DMS 273 (cell line): ENCODE results near the gene OLFML2A.
A peak's percentile ranks its signal among the peaks of the same experiment; 100 is the strongest.

Experiments
- DNase-seq: peaks from one replicate; lab custom pipeline; 2025; ENCODE audit not compliant: unreplicated experiment; lab: John Stamatoyannopoulos, UW

OLFML2A gene

GRCh38 chr9:124774129-124774978 is 2.6 kb upstream of the OLFML2A start:
- DNase-seq, result peak; percentile 90

- no peak for DNase-seq
Observed at GRCh38 chr9:124776618-124776953, 347 bp upstream of the OLFML2A start.

GRCh38 chr9:124778575-124779367 is 1.8 kb downstream of the OLFML2A start:
- DNase-seq, result no peak

- DNase-seq, result peak; percentile 71
Observed at GRCh38 chr9:124779368-124780059, 2.6 kb downstream of the OLFML2A start.

GRCh38 chr9:124780060-124780756 is 3.3 kb downstream of the OLFML2A start:
- no peak for DNase-seq

- DNase-seq, result no peak
Observed at GRCh38 chr9:124780757-124781151, 3.8 kb downstream of the OLFML2A start.

GRCh38 chr9:124781967-124782660 is 5.2 kb downstream of the OLFML2A start:
- DNase-seq, result no peak

GRCh38 chr9:124782661-124783574 is 6.0 kb downstream of the OLFML2A start:
- DNase-seq, result no peak

GRCh38 chr9:124783830-124784229 is 6.9 kb downstream of the OLFML2A start:
- DNase-seq, result no peak

- DNase-seq, result no peak
Observed at GRCh38 chr9:124784509-124784908, 7.6 kb downstream of the OLFML2A start.

- DNase-seq, result no peak
Observed at GRCh38 chr9:124786881-124787573, 10.1 kb downstream of the OLFML2A start.

- DNase-seq, result no peak
Observed at GRCh38 chr9:124788542-124789217, 11.7 kb downstream of the OLFML2A start.

GRCh38 chr9:124789531-124789930 is 12.6 kb downstream of the OLFML2A start:
- DNase-seq, result no peak

- no peak for DNase-seq
Observed at GRCh38 chr9:124790301-124790700, 13.4 kb downstream of the OLFML2A start.

GRCh38 chr9:124790801-124791505 is 14.0 kb downstream of the OLFML2A start:
- no peak for DNase-seq

GRCh38 chr9:124792257-124793014 is 15.5 kb downstream of the OLFML2A start:
- no peak for DNase-seq

- DNase-seq, result peak; percentile 66
Observed at GRCh38 chr9:124793015-124793541, 16.1 kb downstream of the OLFML2A start.
